HG03378 (cell line): ENCODE results near the gene KRT7.

Experiments
- ATAC-seq: cut with Tn5 transposase; IDR thresholded peaks from one replicate; pipeline ENCODE4 v1.9.1; 2021; ENCODE audit warnings: mild to moderate bottlenecking, moderate library complexity; ENCODE audit not compliant: unreplicated experiment

Gene KRT7

DNA sequence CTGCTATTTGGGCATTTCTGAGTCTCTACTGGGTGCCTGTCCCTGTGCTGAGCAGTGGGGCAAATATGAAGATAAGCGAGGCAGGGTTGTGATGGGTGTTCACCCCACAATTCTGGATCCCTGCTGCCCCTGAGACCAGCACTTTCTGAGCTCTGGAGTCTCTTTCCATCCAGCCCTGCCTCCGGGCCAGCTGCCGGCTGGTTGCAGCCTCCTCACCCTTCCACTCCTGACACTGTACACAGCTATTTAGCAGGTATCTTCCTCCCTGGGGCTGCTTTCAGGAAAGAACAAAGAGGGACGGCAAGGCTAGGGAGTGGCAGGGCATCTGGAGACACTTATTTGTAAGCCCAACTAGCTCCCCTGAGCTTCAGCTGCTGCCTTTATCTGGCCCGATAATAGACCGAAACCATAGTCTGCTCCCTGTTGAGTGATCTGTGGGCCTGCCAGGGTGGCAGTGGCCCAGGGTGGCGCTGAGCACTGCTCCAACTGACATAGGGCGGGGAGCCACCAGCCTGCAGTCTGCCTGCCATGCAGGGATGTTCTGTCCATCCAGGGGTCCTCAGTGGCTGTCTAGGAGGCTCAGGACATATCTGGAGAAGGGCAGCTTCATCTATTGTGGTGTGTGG, 33.6 kb upstream of the KRT7 start:
- ATAC-seq = no peak

DNA sequence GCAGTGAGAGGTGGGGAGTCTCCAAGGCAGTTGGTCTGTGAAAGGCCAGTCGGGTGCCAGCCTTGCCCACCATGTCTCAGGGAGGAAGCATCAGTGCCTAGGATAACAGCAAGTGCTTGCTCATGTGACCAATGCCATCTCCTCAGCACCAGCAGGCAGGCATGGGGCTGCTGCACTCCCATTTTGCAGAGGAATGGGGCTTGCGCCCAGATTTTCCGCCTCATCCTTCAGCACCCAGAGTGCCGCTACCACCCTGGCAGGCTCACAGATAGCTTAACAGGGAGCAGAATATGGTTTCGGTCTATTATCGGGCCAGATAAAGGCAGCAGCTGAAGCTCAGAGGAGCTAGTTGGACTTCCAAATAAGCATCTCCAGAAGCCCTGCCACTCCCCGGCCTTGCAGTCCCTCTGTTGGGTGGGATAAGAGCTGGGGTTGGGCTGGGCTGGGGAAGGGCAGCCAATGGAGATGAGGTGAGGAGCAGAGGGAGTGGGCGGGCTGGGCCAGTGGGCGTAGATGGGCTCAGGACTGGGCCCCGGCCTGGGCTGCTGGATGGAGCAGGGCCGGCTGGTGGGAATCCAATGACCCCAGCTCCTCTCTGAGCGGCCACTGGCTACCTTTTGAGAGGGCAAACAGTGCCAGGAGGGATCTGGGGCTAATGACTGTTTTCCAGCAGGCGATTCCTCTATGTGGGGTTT, 32.8 kb upstream of the KRT7 start:
- no peak for ATAC-seq

GRCh38 chr12:52200781-52201450, 32.1 kb upstream of the KRT7 start:
- no peak for ATAC-seq

GRCh38 chr12:52201451-52201839, 31.6 kb upstream of the KRT7 start:
- no peak for ATAC-seq

- ATAC-seq = no peak
Observed at GRCh38 chr12:52202361-52203078, 30.5 kb upstream of the KRT7 start.

DNA sequence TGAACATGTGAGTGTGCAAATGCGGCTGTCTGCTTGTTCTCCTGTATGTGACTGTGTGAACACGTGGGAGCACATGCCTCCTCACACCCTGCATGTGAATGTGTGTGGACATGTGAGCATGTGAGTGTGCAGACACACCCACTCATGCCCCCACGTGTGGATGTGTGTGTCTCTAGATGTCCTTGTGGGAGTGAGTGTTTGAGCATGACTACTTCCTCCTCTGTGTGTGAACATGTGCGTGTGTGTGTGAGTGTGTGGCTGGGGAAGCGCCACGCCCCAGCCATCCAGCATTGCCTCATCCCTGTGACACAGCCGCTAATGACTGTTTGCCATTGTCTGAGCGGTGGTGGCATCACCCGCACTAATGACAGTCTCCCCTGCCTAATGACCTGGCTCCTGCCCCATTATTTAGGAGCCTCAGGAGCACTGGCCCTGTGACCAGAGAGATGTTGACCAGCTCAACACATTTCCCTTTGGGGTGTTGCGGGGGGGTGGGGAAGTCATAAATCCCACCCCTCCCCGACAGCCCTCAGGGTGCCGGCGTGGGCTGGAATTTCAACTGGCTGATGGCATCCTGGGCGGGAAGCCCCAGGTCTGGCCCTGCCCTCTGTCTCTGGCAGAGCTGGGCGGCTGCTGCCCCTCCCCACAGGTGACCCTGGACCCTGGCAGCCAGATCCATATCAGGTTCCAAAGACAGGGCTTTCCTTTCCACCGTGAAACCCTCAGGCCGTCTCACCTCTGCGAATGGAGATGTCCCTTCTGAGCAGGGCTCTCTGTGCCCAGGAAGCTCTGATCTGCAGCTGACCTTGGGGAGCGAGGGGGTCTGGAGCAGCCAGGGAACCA, 29.7 kb upstream of the KRT7 start:
- ATAC-seq = no peak

DNA sequence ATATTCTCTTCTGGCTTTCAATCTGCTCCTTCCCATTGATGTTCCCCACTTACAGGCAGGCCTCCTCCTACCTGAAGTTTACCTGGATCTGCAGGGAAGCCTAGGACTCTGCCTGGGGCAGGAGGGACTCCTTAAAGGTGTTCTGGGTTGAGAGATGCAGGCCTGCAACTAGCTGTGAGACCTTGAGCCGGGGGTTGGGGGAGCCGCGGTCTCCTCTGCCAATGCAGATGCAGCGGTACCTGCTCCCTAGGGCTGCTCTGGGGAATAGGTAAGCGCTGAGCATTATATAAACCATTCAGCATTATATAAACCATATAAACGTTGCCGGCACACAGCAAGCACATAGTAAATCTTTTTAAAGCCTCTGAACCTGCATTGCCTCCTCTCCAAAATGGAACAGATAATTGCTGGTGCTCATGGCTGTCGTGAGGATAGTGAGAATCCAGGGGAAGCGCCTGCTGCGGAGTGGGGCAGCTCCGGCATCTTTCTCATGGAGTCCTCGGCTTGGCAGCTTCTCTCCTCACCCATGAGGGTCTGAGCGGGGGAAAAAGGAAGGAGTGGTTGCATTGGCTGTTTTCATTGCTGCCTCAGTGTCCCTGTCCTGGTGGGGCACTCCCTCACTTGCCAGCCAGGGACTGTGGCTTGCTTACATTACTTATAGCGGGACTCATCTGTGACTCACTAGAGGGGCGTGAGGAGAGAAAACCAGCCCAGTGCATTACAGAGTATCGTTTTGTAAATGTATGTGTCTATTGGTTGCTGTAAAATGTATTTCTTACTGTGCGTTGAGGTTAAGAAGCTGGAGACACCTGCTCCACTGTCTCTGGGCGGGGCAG, 28.7 kb upstream of the KRT7 start:
- ATAC-seq = no peak

GRCh38 chr12:52204931-52205505, 28.0 kb upstream of the KRT7 start:
- ATAC-seq = no peak

- ATAC-seq = no peak
Observed at GRCh38 chr12:52205612-52206303, 27.3 kb upstream of the KRT7 start.

- ATAC-seq = no peak
Observed at GRCh38 chr12:52206304-52207040, 26.6 kb upstream of the KRT7 start.

- ATAC-seq = no peak
Observed at GRCh38 chr12:52207106-52207505, 25.9 kb upstream of the KRT7 start.

GRCh38 chr12:52207895-52208294, 25.1 kb upstream of the KRT7 start:
- ATAC-seq = no peak

- ATAC-seq = no peak
Observed at GRCh38 chr12:52208424-52209165, 24.4 kb upstream of the KRT7 start.

DNA sequence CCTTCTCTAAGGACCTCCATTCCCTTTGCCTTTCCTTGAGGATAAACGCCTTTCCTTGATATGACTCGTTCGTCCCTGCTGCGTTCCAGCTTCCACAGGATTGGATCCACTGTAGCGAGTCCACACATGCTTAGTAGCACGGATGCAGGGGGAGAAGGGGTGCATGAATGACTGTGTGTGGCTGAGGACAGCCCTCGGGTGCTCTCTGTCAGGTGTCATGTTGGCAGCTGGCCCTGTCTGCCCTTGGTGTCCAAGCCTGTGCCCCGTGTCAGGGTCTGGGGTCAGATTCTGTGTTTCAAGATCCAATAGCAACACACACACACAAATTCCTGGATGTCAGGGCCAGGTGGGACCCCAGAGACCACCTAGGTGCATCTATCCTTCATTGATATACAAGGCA, 23.7 kb upstream of the KRT7 start:
- no peak for ATAC-seq

DNA sequence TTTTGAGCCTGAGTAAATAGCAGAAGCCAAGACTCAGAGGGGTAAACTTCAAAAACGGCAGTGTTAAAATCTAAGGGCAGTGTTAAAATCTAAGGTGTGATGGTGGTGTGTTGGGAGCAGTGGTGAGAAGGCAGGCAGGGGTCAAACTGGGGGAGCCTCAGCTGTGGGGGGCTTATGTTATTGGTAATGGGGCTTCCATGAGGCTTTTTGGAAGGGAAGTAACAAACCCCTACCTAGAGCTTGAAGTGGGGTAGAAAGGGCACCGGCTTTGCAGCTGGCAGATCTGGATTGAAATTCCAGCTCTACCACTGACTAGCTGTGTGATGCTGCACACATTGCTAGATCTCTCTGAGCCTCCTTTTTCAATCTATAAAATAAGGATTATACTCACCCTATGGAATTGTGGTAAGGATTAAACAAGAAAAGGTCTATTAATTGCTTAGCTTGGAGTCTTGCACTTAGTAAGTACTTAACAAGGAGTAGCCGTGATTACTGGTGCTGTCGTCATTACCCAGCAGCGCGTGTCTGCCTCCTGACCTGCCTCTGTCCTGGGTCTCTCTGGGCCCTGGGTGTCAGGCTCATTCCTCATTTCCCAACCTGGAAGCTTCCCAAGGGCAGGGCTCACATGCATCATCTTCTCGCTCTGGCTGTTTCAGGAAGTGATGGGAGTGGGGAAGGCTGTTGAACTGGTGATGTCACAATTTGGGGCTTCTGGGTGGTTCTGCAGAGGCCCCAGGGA, 22.7 kb upstream of the KRT7 start:
- no peak for ATAC-seq

DNA sequence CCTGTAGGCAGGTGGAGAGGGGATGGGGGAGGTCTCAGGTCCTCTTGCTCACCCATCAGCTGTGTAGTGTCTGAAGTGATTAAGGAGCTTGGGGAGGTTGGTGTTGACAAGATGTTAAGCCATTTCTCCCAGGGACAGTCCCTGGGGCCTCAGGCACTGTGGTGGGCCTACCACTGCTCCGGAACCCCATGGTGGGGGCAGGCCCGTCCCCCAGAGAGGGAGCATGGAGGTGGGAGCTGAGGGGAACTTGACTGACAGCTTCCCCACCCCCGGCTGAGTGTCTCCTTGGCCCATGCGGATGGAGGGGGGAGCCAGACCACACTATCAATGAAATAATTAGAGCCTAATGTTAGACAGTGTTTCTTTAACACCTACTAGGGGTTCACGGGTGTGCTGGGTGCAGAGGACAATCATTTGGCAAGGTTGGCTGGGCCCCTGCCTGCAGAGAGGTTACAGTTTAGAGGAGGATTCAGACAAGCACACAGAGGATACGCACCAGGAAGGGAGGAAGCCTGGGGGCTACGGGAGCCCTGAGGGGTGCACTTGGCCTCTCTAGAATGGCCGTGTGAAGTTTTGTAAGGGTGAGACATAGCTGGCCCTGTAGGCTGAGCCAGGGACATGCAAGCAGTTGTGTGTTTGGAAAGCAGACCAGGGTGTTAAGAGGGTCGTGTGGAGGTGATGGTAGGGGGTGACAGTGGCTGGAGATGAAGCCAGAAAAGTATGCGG, 22.0 kb upstream of the KRT7 start:
- ATAC-seq = no peak
